Measurements from ENCODE around the gene DNAH2.
A peak's percentile ranks its signal among the peaks of the same experiment; 100 is the strongest.

Gene DNAH2

GRCh38 chr17:7836596-7837407, 119.3 kb downstream of the DNAH2 start:
- peaks cover 39% of the 10 kb centered on the region for H3K4me1 ChIP-seq (ENCODE audit: low read length)
- H3K9me2 ChIP-seq (replicated peaks; ENCODE audit: insufficient read depth, low read length), result no peaks in the 10 kb centered on the region
- H3K79me2 ChIP-seq (ENCODE audit: low read length), result no peaks in the 10 kb centered on the region
- no peak for TF ChIP-seq EZH2phosphoT487 (IDR thresholded peaks at IDR 0.05; ENCODE audit: low read length)
- TF ChIP-seq CTCF (IDR thresholded peaks at IDR 0.05; ENCODE audit: low read length), result no peak
- TF ChIP-seq EZH2 (optimal IDR thresholded peaks at IDR 0.05; ENCODE audit: low read depth, low read length), result no peak
- peak overlapping the region; percentile 77 for H3K9ac ChIP-seq (ENCODE audit: low read length)
- no peaks in the 10 kb centered on the region for H4K20me1 ChIP-seq (ENCODE audit: insufficient read depth, low read length)
- H3K9me3 ChIP-seq (replicated peaks; ENCODE audit: insufficient read depth, low read length), result no peaks in the 10 kb centered on the region
- H3K4me3 ChIP-seq (ENCODE audit: low read length), result peak overlapping the region; percentile 93
- H3K4me2 ChIP-seq (ENCODE audit: low read depth, low read length), result peak overlapping the region; percentile 100
- H3K27me3 ChIP-seq (replicated peaks; ENCODE audit: insufficient read depth, low read length), result peaks cover 16% of the 10 kb centered on the region
- H3K36me3 ChIP-seq (replicated peaks; ENCODE audit: insufficient read depth, low read length), result no peaks in the 10 kb centered on the region
- peak overlapping the region; percentile 92; the same call in 1 of the 2 replicates for H3K27ac ChIP-seq (ENCODE audit: low read length)
- peaks cover 37% of the 10 kb centered on the region for H3F3A ChIP-seq (ENCODE audit: insufficient read depth, low read length)
- peak overlapping the region; percentile 89 for H2AFZ ChIP-seq (ENCODE audit: low read length)
- peak; percentile 58 for DNase-seq

GRCh38 chr17:7837408-7838088, 120.0 kb downstream of the DNAH2 start:
- no peaks in the 10 kb centered on the region for H3K9me3 ChIP-seq (replicated peaks; ENCODE audit: insufficient read depth, low read length)
- H3K9ac ChIP-seq (ENCODE audit: low read length), result no peak overlapping the region
- no peaks in the 10 kb centered on the region for H3K36me3 ChIP-seq (replicated peaks; ENCODE audit: insufficient read depth, low read length)
- no peaks in the 10 kb centered on the region for H4K20me1 ChIP-seq (ENCODE audit: insufficient read depth, low read length)
- DNase-seq, result no peak
- H3K79me2 ChIP-seq (ENCODE audit: low read length), result no peaks in the 10 kb centered on the region
- H3K27me3 ChIP-seq (replicated peaks; ENCODE audit: insufficient read depth, low read length), result peaks cover 9% of the 10 kb centered on the region
- peak overlapping the region; percentile 93; the same call in 1 of the 2 replicates for H3K4me3 ChIP-seq (ENCODE audit: low read length)
- peak overlapping the region; percentile 100; the same call in 1 of the 2 replicates for H3K4me2 ChIP-seq (ENCODE audit: low read depth, low read length)
- H2AFZ ChIP-seq (ENCODE audit: low read length), result no peak overlapping the region
- no peak overlapping the region for H3K27ac ChIP-seq (ENCODE audit: low read length)
- TF ChIP-seq EZH2phosphoT487 (IDR thresholded peaks at IDR 0.05; ENCODE audit: low read length), result no peak
- TF ChIP-seq EZH2 (optimal IDR thresholded peaks at IDR 0.05; ENCODE audit: low read depth, low read length), result no peak
- TF ChIP-seq CTCF (IDR thresholded peaks at IDR 0.05; ENCODE audit: low read length), result no peak
- no peaks in the 10 kb centered on the region for H3K9me2 ChIP-seq (replicated peaks; ENCODE audit: insufficient read depth, low read length)
- H3F3A ChIP-seq (ENCODE audit: insufficient read depth, low read length), result peaks cover 44% of the 10 kb centered on the region
- peaks cover 39% of the 10 kb centered on the region for H3K4me1 ChIP-seq (ENCODE audit: low read length)

GRCh38 chr17:7838090-7839075, 120.8 kb downstream of the DNAH2 start:
- peaks cover under 1% of the 10 kb centered on the region for H3K27me3 ChIP-seq (replicated peaks; ENCODE audit: insufficient read depth, low read length)
- no peaks in the 10 kb centered on the region for H3K9me3 ChIP-seq (replicated peaks; ENCODE audit: insufficient read depth, low read length)
- H3K79me2 ChIP-seq (ENCODE audit: low read length), result no peaks in the 10 kb centered on the region
- H3K4me3 ChIP-seq (ENCODE audit: low read length), result no peak overlapping the region
- peak overlapping the region; percentile 15; the same call in 1 of the 2 replicates for H3K4me2 ChIP-seq (ENCODE audit: low read depth, low read length)
- H3K4me1 ChIP-seq (ENCODE audit: low read length), result peaks cover 35% of the 10 kb centered on the region
- no peaks in the 10 kb centered on the region for H3K36me3 ChIP-seq (replicated peaks; ENCODE audit: insufficient read depth, low read length)
- H4K20me1 ChIP-seq (ENCODE audit: insufficient read depth, low read length), result no peaks in the 10 kb centered on the region
- no peak overlapping the region for H3K9ac ChIP-seq (ENCODE audit: low read length)
- H3K27ac ChIP-seq (ENCODE audit: low read length), result no peak overlapping the region
- H3K9me2 ChIP-seq (replicated peaks; ENCODE audit: insufficient read depth, low read length), result no peaks in the 10 kb centered on the region
- TF ChIP-seq EZH2 (optimal IDR thresholded peaks at IDR 0.05; ENCODE audit: low read depth, low read length) (no peak), CTCF (IDR thresholded peaks at IDR 0.05; ENCODE audit: low read length) (no peak), EZH2phosphoT487 (IDR thresholded peaks at IDR 0.05; ENCODE audit: low read length) (no peak)
- no peak for DNase-seq
- H2AFZ ChIP-seq (ENCODE audit: low read length), result no peak overlapping the region
- H3F3A ChIP-seq (ENCODE audit: insufficient read depth, low read length), result peaks cover 53% of the 10 kb centered on the region

Data from MM.1S (cell line).